SK-N-SH treated with all-trans-retinoic acid at 6 μM for 48 hours (cell line): Measurements from ENCODE around the gene CD180.

Experiments
- BACH2 ChIP-seq: fragments of 250-450 bp; sonication (Bioruptor Pico); IDR thresholded peaks from 2 replicates; pipeline ENCODE4 v1.9.0; 2021; ENCODE audit warnings: mild to moderate bottlenecking, borderline replicate concordance
- OSR1 ChIP-seq: fragments of 250-450 bp; sonication (Bioruptor Pico); IDR thresholded peaks from 2 replicates; pipeline ENCODE4 v1.8.0; 2022; ENCODE audit warnings: moderate library complexity, mild to moderate bottlenecking, inconsistent platforms
- RARB ChIP-seq: fragments of 250-450 bp; sonication (Bioruptor Pico); IDR thresholded peaks from 2 replicates; pipeline ENCODE4 v1.8.0; 2021; ENCODE audit warnings: mild to moderate bottlenecking, moderate library complexity
- SNAI2 ChIP-seq: fragments of 250-450 bp; sonication (Bioruptor Pico); IDR thresholded peaks from 2 replicates; pipeline ENCODE4 v1.5.0; 2020; ENCODE audit warnings: mild to moderate bottlenecking, moderate library complexity
- ZFP3 ChIP-seq: fragments of 250-450 bp; sonication (Bioruptor Pico); IDR thresholded peaks from 2 replicates; pipeline ENCODE4 v1.5.0; 2020; ENCODE audit warnings: mild to moderate bottlenecking, moderate library complexity

DNA sequence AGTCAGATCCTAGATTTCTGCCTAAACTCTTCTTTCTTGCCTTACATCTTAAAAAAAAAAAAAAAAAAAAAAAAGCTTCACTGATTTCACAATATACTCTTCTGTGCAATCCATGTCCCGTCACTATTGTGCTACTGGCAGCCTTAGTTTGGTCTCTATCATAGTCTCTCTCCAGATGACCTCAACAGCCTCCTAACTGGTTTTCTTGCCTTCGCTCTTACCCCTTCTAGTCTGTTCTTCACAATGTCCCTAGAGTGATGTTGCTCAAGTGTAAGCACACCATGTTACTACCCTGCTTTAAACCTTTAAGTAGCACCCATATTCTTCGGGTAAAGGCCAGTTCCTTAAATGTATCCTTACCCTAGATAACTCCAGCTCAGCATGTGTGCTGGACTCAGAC is 25.8 kb downstream of the CD180 start:
- no peak for TF ChIP-seq OSR1 (CRISPR knock-in tag)
- TF ChIP-seq SNAI2 (CRISPR knock-in tag), result no peak
- TF ChIP-seq ZFP3, result no peak
- TF ChIP-seq RARB (CRISPR knock-in tag), result no peak
- no peak for TF ChIP-seq BACH2 (CRISPR knock-in tag)
